Keratinocyte (primary cell): ENCODE results near the gene NCAPD3. TPM values are rescaled to one million over a fixed set of nuclear protein-coding genes. Genes with fewer than 3 reads are reported as not detected.

Source experiments
- DNase-seq: peaks from one replicate; pipeline ENCODE4 v3.0.0-alpha.2; 2011; ENCODE audit warnings: low read depth, missing footprints, low spot score
- FAIRE-seq: peaks from 2 replicates; lab custom pipeline; 2011; peaks lifted over from hg19 to GRCh38; lab: Jason Lieb, UNC
- H2AFZ ChIP-seq: 2 replicates; pipeline ENCODE4 v1.6.0; 2012; ENCODE audit warnings: low read length, control low read depth, inconsistent platforms; ENCODE audit not compliant: control insufficient read depth
- H3K27ac ChIP-seq: 2 replicates; pipeline ENCODE4 v1.5.1; 2011; ENCODE audit warnings: low read length; ENCODE audit not compliant: control insufficient read depth, insufficient read depth
- H3K27me3 ChIP-seq: 3 replicates; pipeline ENCODE4 v1.6.0; 2011; ENCODE audit warnings: low read length; ENCODE audit not compliant: control insufficient read depth, insufficient read depth; ENCODE audit errors: extremely low read depth
- H3K36me3 ChIP-seq, 2 experiments: 2 replicates in 1 of 2; 3 replicates in 1 of 2; pipeline ENCODE4 v1.5.1; 2011; ENCODE audit warnings: low read length in 2 of 2, mild to moderate bottlenecking in 1 of 2; ENCODE audit not compliant: control insufficient read depth in 2 of 2, insufficient read depth in 2 of 2; ENCODE audit errors: extremely low read depth in 1 of 2
- H3K4me1 ChIP-seq: 3 replicates; pipeline ENCODE4 v1.5.1; 2011; ENCODE audit warnings: low read length; ENCODE audit not compliant: control insufficient read depth, insufficient read depth; ENCODE audit errors: extremely low read depth
- H3K4me2 ChIP-seq: 3 replicates; pipeline ENCODE4 v1.6.0; 2011; ENCODE audit warnings: low read depth, low read length; ENCODE audit not compliant: control insufficient read depth, insufficient read depth; ENCODE audit errors: extremely low read depth
- H3K4me3 ChIP-seq, 3 experiments: fragments of 200-600 bp in 1 of 3; sonication (generic) in 1 of 3; 2 replicates in 2 of 3; 3 replicates in 1 of 3; pipeline ENCODE4 v1.5.1; 2011 to 2016; ENCODE audit warnings: low read length in 3 of 3, mild to moderate bottlenecking in 3 of 3, control low read depth in 2 of 3, inconsistent platforms in 1 of 3, low read depth in 1 of 3, mixed read lengths in 1 of 3, mixed run types in 1 of 3, moderate library complexity in 1 of 3; ENCODE audit not compliant: control insufficient read depth in 2 of 3, insufficient read depth in 2 of 3; ENCODE audit errors: extremely low read depth in 1 of 3
- H3K79me2 ChIP-seq: 2 replicates; pipeline ENCODE4 v1.6.0; 2012; ENCODE audit warnings: low read length; ENCODE audit not compliant: control insufficient read depth, insufficient read depth
- H3K9ac ChIP-seq: 3 replicates; pipeline ENCODE4 v1.6.0; 2011; ENCODE audit warnings: low read length; ENCODE audit not compliant: control insufficient read depth, insufficient read depth; ENCODE audit errors: extremely low read depth
- H3K9me1 ChIP-seq: 3 replicates; pipeline ENCODE4 v1.6.0; 2011; ENCODE audit warnings: low read length; ENCODE audit not compliant: control insufficient read depth, insufficient read depth; ENCODE audit errors: extremely low read depth
- H3K9me3 ChIP-seq: 2 replicates; pipeline ENCODE4 v1.5.1; 2012; ENCODE audit warnings: low read depth, low read length; ENCODE audit not compliant: control insufficient read depth
- H4K20me1 ChIP-seq: 3 replicates; pipeline ENCODE4 v1.6.0; 2011; ENCODE audit warnings: low read length; ENCODE audit not compliant: control insufficient read depth, insufficient read depth; ENCODE audit errors: extremely low read depth
- CTCF ChIP-seq, 3 experiments: IDR thresholded peaks in 1 of 3; conservative IDR thresholded peaks in 1 of 3; optimal IDR thresholded peaks in 1 of 3; 2 replicates in 2 of 3; 3 replicates in 1 of 3; pipeline versions ENCODE3 to v1.5.1; 2011; ENCODE audit warnings: low read length in 3 of 3, mild to moderate bottlenecking in 3 of 3, moderate library complexity in 2 of 3, control low read depth in 1 of 3, inconsistent platforms in 1 of 3; ENCODE audit not compliant: insufficient read depth in 2 of 3; ENCODE audit errors: extremely low read depth in 1 of 3
- EZH2 ChIP-seq: IDR thresholded peaks from one replicate; pipeline ENCODE4 v1.6.1; 2012; ENCODE audit warnings: inconsistent platforms, mild to moderate bottlenecking, low read length, moderate library complexity
- dilution Hi-C: fragments of 300-500 bp; cut with MboI; formaldehyde crosslinking; loops from one replicate; pipeline ENCODE4 v1.7.0; 2020; ENCODE audit warnings: low sequenced_read_pairs; ENCODE audit not compliant: extremely low pct_ligation_motif_present
- polyA plus RNA-seq, 5 experiments: library from polyadenylated mRNA; depleted of rRNA in 3 of 5; stranded (reverse) in 3 of 5; stranded (forward) in 1 of 5; unstranded in 1 of 5; fragments of >200 nt; gene quantifications; 1 replicate in 1 of 5; 2 replicates in 3 of 5; 3 replicates in 1 of 5; pipeline versions ENCODE4 v1.2.1 to v1.2.3, GENCODE V29; 2011 to 2012; ENCODE audit warnings: missing spikeins in 2 of 5, low read depth in 1 of 5, low replicate concordance in 1 of 5

Gene NCAPD3
- polyA plus RNA-seq, 1 donor (not counting 4 experiments of a cell fraction or from before 2014, with no cell fraction given) = 23.0 TPM

- H4K20me1 ChIP-seq = no peaks in the 10 kb centered on the region
- FAIRE-seq = no peak
- no peaks in the 10 kb centered on the region for H3K79me2 ChIP-seq
- H3K27me3 ChIP-seq = no peaks in the 10 kb centered on the region
- no peaks in the 10 kb centered on the region for H3K9me3 ChIP-seq
- no peak overlapping the region for H3K27ac ChIP-seq
- no peak for TF ChIP-seq EZH2
- H3K4me3 ChIP-seq = no peak overlapping the region
- H3K4me2 ChIP-seq = no peak overlapping the region
- H3K4me1 ChIP-seq = no peaks in the 10 kb centered on the region
- DNase-seq = no peak
- no peak overlapping the region for H3K9ac ChIP-seq
- no peaks in the 10 kb centered on the region for H3K9me1 ChIP-seq
- H3K36me3 ChIP-seq = no peaks in the 10 kb centered on the region
- dilution Hi-C loops = no loop called here
- H2AFZ ChIP-seq = no peak overlapping the region
These were observed 89.6 kb downstream of the NCAPD3 start for GRCh38 chr11:134134167-134134566.

GRCh38 chr11:134132808-134133207, 91.0 kb downstream of the NCAPD3 start:
- Histone ChIP-seq H3K9ac (no peak overlapping the region), H3K4me2 (no peak overlapping the region), H3K9me1 (no peaks in the 10 kb centered on the region), H3K4me3 (no peak overlapping the region), H3K36me3 (no peaks in the 10 kb centered on the region), H3K79me2 (no peaks in the 10 kb centered on the region), H3K27me3 (no peaks in the 10 kb centered on the region), H2AFZ (no peak overlapping the region), H3K4me1 (no peaks in the 10 kb centered on the region), H4K20me1 (no peaks in the 10 kb centered on the region), H3K9me3 (no peaks in the 10 kb centered on the region), H3K27ac (no peak overlapping the region)
- TF ChIP-seq CTCF (optimal IDR thresholded peaks at IDR 0.05 in 1 of 3, IDR thresholded peaks at IDR 0.05 in 1 of 3, conservative IDR thresholded peaks at IDR 0.05 in 1 of 3; ENCODE audit: extremely low read depth in 1 of 3, insufficient read depth in 2 of 3, low read length in 3 of 3) (no peak), EZH2 (no peak)
- FAIRE-seq = no peak
- dilution Hi-C loops = no loop called here
- no peak for DNase-seq

- Histone ChIP-seq H3K27me3 (no peaks in the 10 kb centered on the region), H3K9ac (no peak overlapping the region), H3K4me1 (no peaks in the 10 kb centered on the region), H3K4me3 (no peak overlapping the region), H3K79me2 (no peaks in the 10 kb centered on the region), H3K27ac (no peak overlapping the region), H2AFZ (no peak overlapping the region), H3K9me3 (no peaks in the 10 kb centered on the region), H3K9me1 (no peaks in the 10 kb centered on the region), H3K4me2 (no peak overlapping the region), H4K20me1 (no peaks in the 10 kb centered on the region), H3K36me3 (no peaks in the 10 kb centered on the region)
- TF ChIP-seq EZH2 = no peak
- TF ChIP-seq CTCF (optimal IDR thresholded peaks at IDR 0.05 in 1 of 3, IDR thresholded peaks at IDR 0.05 in 1 of 3, conservative IDR thresholded peaks at IDR 0.05 in 1 of 3; ENCODE audit: extremely low read depth in 1 of 3, insufficient read depth in 2 of 3, low read length in 3 of 3) = no peak
- dilution Hi-C loops = no loop called here
- FAIRE-seq = no peak
- DNase-seq = no peak
These were observed 92.0 kb downstream of the NCAPD3 start for GRCh38 chr11:134131628-134132244.
